HG03064 (cell line): ENCODE measurements around the gene JPH4.

Source experiments
- ATAC-seq: cut with Tn5 transposase; IDR thresholded peaks from one replicate; pipeline ENCODE4 v1.9.1; 2021; ENCODE audit warnings: low read depth; ENCODE audit not compliant: unreplicated experiment

Gene JPH4

DNA sequence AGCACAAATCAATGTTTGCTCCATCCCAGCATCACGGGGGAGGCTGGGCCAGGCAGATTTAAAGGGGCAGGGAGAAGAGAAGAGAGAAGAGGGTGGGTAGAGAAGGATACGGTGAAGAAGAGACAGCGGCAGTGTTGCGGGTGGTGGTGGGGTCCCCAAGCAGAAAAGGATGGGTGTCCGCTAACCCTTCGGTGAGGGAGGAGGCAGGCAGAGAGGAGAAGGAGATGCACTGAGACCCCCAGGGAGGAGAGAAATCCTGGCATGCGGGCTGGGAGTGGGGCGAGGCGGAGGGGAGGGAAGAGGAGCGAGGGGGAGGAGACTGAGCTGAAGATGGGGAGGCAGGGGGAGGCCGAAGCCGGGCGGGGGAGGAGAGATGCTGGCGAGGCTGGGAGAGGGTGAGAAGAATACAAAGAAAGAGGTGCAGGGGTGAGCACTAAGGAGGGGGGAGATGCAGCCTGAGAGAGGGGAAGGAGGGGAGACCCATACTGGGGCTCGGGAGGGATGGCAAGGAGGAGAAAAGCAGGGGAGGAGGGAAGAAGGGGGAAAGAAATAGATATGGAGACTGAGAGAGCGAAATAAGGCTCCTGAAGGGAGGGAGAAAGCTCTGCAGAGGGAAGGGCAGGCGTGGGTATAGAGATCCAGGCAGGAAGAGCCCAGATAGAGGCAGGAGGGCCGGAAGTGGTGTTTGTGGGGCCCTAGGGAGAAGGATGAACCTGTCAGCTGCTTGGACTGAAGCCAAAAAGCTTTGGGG lies at the start of gene JPH4:
Gene JPH4 (minus strand): TSS at position 231 of the 751 bp plus-strand sequence. CDS start 1,337 bp downstream, outside the sequence.
- ATAC-seq = no peak

DNA sequence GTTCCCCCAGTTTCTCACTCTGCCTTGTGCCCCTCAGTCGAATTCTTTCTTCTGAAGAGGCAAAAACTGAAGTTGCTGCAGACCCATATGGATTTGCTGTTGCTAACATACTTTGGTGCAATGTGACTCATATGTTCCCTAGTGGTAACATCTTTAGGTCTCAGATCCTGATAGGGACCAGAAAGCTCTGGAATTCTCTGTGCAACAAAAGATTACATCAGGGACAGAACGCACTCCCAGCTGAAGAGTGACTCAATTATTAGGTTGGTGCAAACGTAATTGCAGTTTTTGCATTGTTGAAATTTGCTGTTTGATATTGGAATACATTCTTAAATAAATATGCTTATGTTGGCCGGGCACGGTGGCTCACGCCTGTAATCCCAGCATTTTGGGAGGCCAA lies 49.4 kb upstream of the JPH4 start:
- ATAC-seq = no peak

GRCh38 chr14:23626946-23627345 lies 48.4 kb upstream of the JPH4 start:
- no peak for ATAC-seq

DNA sequence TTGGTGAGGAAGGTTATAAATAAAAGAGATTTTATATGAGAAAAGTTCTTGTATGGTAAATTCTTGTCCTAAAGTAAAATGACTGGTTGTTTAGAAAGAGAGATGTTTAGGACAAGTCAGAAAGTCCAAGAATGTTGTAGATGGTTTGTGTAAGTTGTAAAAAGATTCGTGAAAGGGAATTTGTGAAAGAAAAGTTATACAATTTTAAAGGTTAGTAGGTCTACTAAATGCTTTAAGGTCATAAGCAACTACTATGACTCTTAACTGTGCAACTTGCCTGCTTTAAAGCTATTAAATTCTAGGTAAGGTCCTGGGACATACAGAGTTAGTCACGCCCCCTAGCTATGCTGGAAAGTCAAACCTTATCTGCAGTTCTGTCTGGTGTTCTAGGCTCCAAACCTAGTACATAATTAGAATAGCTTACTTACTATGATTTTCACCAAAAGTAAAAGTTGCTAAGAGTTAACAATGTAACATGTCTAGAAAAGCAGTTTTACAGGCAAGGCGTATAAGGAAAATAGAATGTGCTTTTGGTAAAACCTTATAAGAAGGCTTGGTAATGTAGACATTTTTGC lies 46.3 kb upstream of the JPH4 start:
- ATAC-seq = no peak

- no peak for ATAC-seq
These were observed 45.4 kb upstream of the JPH4 start for GRCh38 chr14:23623962-23624361.

DNA sequence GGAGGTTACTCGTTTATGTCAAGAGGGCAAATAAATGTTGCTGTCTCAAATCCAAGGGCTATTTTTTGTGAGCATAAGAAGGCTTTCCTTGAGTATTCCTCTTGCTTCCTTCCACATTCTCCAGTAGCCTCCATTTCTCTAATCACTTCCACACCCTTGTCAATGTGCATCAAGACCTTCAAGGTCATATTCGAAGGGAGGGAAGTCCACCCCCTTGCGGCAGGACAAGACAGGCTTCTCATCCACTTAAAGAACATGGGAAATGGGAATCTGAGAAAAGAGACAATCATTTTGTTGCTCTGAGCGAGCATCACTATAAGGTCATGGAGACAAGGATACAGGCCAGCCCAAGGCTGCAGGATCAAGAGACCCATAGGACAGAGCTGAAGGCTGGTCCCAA lies 44.4 kb upstream of the JPH4 start:
- ATAC-seq = no peak

- no peak for ATAC-seq
These were observed 43.5 kb upstream of the JPH4 start for GRCh38 chr14:23621932-23622730.

DNA sequence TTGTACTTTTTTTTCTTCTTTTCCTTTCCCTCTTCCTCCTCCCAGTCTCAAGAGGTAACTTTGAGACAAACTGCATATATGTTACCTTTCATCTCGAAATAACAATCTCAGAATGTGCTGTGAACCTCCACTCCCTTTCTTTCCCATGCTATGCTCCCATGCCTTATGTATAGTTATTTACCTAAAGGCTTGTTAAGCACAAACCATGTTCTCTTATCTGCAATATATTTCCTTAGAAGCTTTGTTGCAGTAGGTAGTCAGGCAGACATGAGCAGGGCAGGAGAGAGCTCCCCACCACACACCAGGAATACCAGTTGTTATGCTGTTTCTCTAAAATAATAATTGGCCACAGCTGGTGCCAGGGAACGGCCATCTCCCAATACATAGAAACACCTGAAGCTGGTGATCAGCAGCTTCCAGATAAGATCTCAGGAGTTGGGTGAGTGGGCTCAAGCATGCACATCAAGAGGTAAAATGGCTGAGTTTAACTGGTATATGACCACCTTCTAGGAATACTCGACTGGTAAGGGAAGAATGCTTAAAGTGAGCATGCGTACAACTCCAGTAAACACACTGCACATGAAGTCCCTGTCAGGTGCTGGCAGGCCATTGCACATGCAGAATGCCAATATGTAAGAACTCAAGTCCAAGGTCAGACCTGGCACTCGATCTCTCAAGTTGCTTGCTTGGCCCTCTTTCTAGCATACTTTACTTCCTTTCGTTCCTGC lies 42.8 kb upstream of the JPH4 start:
- no peak for ATAC-seq

DNA sequence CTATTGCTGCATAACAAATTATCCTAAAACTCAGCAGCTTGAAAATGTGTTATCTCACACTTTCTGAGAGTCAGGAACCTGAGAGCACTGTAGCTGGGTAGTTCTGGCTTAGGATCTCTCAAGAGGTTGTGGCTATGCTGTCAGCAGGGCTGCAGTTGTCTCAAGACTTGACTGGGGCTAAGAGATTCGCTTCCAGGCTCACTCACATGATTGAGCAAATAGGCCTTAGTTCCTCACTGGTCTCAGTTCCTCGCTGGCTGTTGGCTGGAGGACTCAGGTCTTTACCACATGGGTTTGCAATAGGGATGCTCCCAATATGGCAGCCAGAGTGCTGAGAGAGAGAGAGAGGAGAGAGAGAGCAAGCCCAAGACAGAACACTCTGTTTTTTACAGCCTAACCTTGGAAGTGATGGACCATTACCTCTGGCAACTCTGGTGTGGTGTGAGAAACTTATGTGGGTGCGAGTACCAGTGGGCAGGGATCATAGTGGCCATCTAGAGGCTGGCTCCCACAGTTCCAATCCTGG lies 41.6 kb upstream of the JPH4 start:
- no peak for ATAC-seq

DNA sequence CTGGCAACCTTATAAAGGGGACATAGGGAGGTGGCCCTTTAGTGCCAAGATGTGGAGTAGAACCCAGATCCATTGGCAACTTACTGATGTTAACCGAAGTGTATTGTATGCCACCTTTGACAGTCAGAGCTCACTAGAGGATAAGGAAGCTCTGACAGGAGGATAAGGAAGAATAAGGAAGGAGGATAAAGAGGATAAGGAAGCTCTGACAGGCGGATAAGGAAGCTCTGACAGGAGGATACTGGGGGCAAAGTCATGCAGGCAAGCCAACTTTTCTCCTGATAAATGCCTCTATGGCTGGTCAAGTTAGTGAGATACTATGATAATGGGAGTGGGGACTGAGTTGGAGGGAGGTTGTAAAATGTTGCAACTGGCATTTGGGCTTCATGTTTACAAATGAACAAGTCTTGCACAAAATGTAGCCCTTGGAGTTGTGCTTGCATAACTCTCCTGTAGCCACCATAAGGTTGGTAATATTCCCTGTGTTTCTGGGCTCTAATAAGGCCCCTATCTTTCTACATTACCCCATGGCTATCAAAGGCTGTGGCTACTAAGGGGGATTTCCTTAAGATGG lies 39.9 kb upstream of the JPH4 start:
- ATAC-seq = no peak

DNA sequence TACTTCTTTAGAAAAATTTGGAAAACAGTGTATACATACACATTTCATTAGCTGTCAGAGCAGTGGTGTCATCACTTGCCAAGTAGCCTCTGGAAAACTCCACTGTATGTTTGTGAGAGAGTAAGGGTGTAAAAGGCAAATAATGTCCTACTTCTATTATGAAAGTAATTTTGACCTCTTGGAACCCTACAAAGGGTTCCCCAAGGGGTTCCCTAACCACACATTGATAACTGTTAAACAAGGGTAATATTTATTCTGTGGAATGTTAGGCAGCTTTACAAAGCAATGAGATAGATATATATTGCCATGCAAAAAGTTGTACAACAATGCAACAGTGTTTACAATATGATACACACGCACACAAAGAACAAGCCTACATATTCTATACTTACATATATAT lies 38.9 kb upstream of the JPH4 start:
- ATAC-seq = no peak

DNA sequence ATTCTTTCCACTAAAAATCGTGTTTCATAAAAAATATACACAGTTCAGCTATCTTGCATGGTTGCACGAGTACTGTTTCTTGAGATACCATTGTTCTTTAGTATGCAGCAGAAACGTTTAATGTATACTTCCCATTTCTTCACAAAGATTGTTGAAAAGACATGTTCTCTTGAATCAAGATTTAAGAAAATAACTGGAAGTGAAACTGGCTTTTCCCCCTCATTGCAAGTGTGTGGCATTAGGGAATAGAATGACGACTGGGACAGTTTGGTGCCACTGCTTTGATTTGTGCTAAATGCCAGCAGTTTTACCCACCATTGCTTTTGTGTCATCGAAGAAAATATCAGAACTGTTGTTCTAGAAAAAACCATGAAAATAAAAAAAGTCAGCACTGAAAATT lies 37.3 kb upstream of the JPH4 start:
- ATAC-seq = no peak

DNA sequence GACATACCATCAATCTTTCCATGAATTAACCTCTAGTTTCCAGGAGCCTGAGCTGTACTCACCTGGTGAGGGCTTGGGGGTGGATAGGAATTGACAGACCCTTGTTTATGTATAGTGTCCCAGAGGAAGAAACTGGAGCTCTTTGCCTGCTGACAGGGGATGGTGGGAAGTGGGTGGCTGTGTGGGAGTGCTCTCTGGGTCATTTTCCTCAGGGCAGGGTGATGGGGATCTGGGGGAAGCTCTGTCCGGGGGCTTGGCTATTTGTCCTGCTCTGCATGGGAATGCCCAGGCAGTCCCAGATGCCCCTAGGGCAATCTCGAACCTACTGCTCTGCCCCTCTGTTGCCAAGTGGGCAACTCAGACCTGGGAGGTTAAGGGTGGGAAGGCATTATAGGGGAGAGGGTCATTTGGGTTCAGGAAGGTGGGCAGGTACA lies 35.8 kb upstream of the JPH4 start:
- no peak for ATAC-seq

GRCh38 chr14:23613242-23614070 lies 34.9 kb upstream of the JPH4 start:
- no peak for ATAC-seq

- no peak for ATAC-seq
These were observed 34.2 kb upstream of the JPH4 start for GRCh38 chr14:23612802-23613201.

GRCh38 chr14:23612354-23612732 lies 33.8 kb upstream of the JPH4 start:
- no peak for ATAC-seq

- ATAC-seq = no peak
These were observed 32.3 kb upstream of the JPH4 start for GRCh38 chr14:23610815-23611289.

- no peak for ATAC-seq
These were observed 31.7 kb upstream of the JPH4 start for GRCh38 chr14:23610090-23610814.
